NCI-H2029 (cell line): Measurements from ENCODE around the gene WDR48.

ENCODE experiments used
- DNase-seq: peaks from one replicate; lab custom pipeline; 2025; lab: John Stamatoyannopoulos, UW

Gene WDR48

GRCh38 chr3:39124876-39125840, 73.3 kb downstream of the WDR48 start:
- DNase-seq, result no peak

- DNase-seq, result no peak
Observed at GRCh38 chr3:39125841-39126500, 74.2 kb downstream of the WDR48 start.

DNA sequence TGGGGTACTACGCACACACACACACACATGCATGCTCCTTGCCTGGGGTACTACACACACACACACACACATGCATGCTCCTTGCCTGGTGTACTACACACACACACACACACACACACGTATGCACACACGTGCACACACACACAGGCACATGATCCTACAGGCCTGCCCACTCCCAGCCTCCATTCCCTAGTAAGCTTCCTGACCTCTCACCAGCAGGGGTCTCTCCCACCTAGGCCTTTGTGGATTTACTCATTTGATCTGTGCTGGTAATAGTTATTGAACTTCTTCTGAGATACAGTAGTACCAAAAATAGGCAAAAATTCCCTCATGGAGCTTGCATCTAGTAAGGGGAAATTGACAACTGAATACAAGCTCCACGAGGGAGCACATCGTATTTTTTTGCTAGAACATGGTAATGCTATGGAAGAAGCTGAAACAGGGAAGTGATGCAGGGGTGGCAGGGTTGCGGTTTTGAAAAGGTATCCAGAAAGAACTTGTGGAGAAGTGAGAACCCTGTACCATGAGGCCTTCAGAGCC, 74.8 kb downstream of the WDR48 start:
- peak; percentile 26 for DNase-seq

GRCh38 chr3:39127269-39127907, 75.6 kb downstream of the WDR48 start:
- DNase-seq, result no peak

- no peak for DNase-seq
Observed at GRCh38 chr3:39127908-39128304, 76.1 kb downstream of the WDR48 start.

- no peak for DNase-seq
Observed at GRCh38 chr3:39128951-39129350, 77.1 kb downstream of the WDR48 start.

DNA sequence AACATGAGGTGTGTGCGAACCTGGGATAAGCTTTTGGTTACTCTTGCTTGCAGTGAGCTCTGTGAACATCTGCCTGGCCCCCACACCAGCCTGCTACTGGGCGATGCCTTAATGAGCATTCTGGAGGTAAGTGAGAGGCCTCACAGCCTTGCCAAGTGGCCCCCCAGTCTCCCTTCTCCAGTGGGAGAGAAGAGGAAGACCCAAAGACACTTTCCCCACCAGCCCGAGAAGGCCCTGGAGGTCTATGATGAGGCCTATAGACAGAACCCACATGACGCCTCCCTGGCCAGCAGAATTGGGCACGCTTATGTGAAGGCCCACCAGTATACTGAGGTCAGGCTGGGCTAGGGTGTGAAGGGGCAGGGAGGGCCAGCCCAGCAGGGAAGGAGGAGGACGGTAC, 78.2 kb downstream of the WDR48 start:
- DNase-seq, result no peak

DNA sequence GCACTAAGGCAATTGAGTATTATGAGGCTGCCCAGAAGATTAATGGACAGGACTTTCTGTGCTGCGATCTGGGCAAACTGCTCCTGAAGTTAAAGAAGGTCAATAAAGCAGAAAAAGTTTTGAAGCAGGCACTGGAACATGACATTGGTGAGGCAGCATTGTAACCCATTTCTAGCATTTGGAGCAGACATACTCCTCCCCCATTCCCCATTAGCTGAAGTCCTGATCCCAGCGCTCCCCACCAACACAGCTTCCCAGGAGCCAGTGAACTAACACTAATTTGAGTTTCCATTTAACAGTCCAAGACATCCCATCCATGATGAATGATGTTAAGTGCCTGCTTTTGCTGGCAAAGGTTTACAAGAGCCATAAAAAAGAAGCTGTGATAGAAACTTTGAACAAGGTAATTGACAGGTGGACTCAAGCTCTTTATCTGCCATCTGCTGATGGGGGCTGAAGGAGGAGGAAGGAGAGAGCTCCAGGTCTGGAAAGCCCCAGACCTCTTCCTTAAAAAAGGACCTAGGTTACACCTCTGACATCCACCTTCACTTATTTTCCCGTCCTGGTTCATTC, 79.0 kb downstream of the WDR48 start:
- DNase-seq, result no peak

DNA sequence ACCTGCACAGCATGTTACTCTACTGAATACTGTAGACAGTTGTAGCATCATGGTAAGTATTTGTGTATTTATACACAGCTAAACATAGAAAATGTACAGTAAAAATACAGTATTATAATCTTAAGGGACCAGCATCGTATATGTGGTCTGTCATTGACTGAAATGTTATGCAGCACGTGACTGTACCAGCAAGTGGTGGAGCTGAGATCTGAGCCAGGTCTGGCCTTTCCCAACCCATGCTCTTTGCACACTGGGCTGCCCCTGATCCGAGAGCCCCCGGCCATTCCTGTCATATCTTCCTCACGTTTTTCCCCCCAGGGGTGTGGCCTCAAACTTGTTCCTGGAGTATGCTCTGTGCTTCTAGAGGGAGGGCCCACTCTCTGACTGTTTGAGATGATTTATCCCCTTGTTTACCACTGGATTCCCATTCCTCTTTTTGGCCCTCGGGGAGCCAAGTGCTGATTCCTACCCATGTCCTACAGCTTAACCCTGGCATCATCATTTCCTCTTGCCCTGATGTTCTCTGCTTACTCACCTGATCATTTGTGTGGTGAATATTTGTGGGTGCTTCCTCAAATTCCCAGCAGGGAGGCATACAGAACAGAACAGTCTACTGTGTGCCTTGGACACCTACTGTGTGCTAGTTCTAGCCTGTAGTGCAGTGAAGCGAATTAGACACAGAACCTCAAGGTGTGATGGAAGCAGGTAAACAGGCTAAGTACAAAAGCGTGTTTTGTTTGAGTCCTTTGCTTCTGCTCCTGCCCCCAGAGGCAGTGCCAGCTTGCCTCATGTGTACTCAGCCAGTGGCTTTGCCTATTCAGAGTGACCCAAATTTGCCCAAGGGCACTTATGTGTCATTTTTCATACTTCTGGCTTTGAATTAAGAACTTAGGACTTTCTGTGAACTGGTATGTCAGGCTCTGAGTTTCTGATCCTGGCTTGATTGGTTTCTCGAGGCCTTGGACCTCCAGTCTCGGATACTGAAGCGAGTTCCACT, 80.6 kb downstream of the WDR48 start:
- DNase-seq, result no peak

- no peak for DNase-seq
Observed at GRCh38 chr3:39133093-39133490, 81.3 kb downstream of the WDR48 start.

- DNase-seq, result no peak
Observed at GRCh38 chr3:39133822-39134221, 82.0 kb downstream of the WDR48 start.

GRCh38 chr3:39134305-39134704, 82.5 kb downstream of the WDR48 start:
- DNase-seq, result no peak

- DNase-seq, result no peak
Observed at GRCh38 chr3:39135170-39135805, 83.5 kb downstream of the WDR48 start.

DNA sequence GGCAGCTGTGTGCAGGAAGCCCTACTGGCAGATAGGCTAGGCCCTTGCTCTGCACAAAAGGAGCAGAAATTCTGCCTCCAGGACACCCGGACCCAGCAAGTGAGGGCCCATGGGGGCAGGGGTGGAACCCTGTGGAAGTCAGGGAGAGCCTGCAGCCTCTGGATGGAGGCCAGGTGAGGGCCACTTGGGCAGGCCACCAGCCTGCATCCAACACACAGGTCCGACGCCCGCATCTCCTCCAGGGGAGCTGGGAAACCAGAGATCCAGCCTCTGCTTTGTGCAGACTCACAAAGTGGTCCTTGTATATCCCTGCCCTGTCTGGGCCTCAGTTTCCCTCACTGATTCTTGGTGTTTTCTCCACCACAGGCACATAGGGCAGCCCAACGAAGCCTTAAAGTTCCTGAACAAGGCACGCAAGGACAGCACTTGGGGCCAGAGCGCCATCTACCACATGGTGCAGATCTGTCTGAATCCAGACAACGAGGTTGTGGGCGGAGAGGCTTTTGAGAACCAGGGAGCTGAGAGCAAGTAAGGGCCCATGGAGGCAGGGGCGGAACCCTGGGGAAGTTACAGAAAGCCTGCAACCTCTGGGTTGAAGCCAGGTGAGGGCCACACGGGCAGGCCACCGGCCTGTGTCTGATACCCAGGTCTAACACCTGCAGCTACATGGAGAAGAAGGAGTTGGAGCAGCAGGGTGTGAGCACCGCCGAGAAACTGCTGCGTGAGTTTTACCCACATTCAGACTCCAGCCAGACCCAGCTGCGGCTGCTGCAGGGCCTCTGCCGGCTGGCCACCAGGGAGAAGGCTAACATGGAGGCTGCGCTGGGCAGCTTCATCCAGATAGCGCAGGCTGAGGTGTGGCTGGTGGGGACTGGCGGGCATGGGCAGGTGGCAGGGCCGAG, 85.0 kb downstream of the WDR48 start:
- no peak for DNase-seq

GRCh38 chr3:39137435-39137936, 85.7 kb downstream of the WDR48 start:
- no peak for DNase-seq

GRCh38 chr3:39137991-39138803, 86.4 kb downstream of the WDR48 start:
- no peak for DNase-seq

DNA sequence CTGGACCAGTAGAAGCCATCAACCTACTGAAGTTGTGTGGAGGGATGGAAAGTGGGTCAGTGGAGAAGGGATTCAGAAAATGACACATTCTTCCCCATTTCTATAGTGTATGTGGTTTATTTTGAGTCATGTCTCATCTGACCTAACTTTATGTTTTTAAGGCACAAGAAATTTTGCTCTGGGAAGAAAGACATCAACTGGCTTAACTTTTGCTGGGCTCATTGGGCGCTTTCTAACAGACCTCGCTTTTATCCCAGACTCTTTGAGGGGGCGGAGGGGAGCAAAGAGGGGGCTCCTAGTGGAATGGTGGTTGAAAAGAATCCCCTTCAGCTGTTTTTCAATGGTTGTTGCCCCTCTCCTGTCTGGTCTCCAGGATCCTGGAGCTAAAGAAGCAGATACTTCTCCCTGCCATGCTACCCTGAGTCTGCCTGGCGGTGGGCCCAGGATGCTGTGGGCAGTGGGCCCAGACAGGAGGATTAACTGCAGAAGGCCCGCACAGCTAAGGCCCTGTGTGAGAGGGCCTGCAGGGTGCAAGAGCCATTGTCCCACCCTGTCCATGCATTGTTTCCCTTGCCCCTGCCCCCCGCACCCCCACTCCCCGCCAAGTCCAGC, 87.1 kb downstream of the WDR48 start:
- DNase-seq, result peak; percentile 52

- DNase-seq, result no peak
Observed at GRCh38 chr3:39139442-39139841, 87.6 kb downstream of the WDR48 start.
